Measurements from ENCODE around the gene WDFY4. TPM values are rescaled to one million over a fixed set of nuclear protein-coding genes. Genes with fewer than 3 reads are reported as not detected.

WDFY4 gene
- total RNA-seq, 2 donors from 2014 or later, result 0.70 to 2.0 TPM

DNA sequence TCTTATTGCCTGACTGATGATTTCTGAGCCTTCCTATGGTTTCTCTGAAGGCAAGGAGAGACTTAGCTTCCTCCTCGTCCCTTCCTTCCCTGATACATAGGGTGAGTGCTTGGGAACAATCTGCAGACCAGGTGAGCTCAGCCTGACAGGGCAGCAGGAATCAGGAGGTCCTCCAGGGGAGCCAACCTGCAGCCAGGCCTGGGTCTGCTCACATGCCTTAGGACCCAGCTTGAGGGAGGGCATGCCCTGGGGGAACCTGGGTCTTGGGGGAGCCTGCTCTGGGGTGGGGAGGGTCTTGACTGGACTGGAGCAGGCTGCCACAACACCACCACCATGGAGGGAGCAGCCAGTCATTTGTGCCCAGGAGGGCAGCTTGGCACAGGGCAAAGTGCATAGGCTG is 197.3 kb downstream of the WDFY4 start:
- peak; percentile 47 for DNase-seq (ENCODE audit: low spot score)
- Histone ChIP-seq H3K27ac (no peak overlapping the region), H3K4me3 (no peak overlapping the region), H3K36me3 (no peaks in the 10 kb centered on the region), H3K9me3 (no peaks in the 10 kb centered on the region), H3K4me1 (no peaks in the 10 kb centered on the region), H3K27me3 (no peaks in the 10 kb centered on the region)
- TF ChIP-seq, protein P1, sequence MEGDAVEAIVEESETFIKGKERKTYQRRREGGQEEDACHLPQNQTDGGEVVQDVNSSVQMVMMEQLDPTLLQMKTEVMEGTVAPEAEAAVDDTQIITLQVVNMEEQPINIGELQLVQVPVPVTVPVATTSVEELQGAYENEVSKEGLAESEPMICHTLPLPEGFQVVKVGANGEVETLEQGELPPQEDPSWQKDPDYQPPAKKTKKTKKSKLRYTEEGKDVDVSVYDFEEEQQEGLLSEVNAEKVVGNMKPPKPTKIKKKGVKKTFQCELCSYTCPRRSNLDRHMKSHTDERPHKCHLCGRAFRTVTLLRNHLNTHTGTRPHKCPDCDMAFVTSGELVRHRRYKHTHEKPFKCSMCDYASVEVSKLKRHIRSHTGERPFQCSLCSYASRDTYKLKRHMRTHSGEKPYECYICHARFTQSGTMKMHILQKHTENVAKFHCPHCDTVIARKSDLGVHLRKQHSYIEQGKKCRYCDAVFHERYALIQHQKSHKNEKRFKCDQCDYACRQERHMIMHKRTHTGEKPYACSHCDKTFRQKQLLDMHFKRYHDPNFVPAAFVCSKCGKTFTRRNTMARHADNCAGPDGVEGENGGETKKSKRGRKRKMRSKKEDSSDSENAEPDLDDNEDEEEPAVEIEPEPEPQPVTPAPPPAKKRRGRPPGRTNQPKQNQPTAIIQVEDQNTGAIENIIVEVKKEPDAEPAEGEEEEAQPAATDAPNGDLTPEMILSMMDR (IDR thresholded peaks at IDR 0.05), result no peak

DNA sequence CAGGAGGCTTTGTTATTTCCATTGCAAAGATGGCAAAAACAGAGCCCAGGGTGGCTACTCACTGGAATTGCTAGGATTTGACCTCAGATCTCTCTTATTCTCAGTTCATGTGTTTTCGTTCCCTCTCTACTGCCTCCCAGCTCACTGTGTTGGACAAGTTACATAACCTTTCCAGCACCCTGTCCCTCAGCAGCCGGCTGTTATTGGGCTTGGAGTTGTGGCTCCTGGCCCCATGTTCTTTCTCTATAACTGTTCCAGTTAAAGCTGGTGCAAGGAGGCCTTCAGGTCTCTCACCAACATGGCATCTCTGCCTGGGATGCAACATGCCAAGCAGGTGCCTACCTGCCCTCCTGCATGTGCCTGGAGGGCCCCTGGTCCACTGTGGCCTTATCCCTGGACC is 198.2 kb downstream of the WDFY4 start:
- Histone ChIP-seq H3K4me1 (no peaks in the 10 kb centered on the region), H3K9me3 (no peaks in the 10 kb centered on the region), H3K4me3 (no peak overlapping the region), H3K36me3 (no peaks in the 10 kb centered on the region), H3K27ac (no peak overlapping the region), H3K27me3 (no peaks in the 10 kb centered on the region)
- TF ChIP-seq, protein P1 (IDR thresholded peaks at IDR 0.05), result no peak
- DNase-seq (ENCODE audit: low spot score), result peak; percentile 40

DNA sequence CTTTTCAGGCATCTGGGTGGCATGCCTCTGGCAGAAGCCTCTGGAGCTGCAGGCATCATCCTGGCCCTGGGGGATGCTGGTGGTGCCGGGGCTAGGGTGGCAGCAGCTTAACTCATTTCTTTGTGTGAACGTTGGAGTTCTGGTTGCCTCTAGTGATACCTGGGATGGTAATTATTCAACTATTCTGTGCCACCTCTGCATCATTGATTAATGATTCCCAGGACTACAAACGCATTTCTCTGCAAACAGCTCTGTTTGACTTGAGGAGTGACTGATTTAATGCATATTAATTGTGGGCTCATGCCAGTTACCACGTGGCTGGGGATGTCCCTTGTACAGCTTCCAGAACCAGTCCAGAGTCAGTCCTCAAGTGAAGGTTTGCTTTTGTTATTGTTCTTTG is 199.0 kb downstream of the WDFY4 start:
- Histone ChIP-seq H3K36me3 (no peaks in the 10 kb centered on the region), H3K27me3 (no peaks in the 10 kb centered on the region), H3K4me3 (no peak overlapping the region), H3K9me3 (no peaks in the 10 kb centered on the region), H3K27ac (no peak overlapping the region), H3K4me1 (no peaks in the 10 kb centered on the region)
- DNase-seq (ENCODE audit: low spot score), result no peak
- TF ChIP-seq, protein P1 (IDR thresholded peaks at IDR 0.05), result no peak

DNA sequence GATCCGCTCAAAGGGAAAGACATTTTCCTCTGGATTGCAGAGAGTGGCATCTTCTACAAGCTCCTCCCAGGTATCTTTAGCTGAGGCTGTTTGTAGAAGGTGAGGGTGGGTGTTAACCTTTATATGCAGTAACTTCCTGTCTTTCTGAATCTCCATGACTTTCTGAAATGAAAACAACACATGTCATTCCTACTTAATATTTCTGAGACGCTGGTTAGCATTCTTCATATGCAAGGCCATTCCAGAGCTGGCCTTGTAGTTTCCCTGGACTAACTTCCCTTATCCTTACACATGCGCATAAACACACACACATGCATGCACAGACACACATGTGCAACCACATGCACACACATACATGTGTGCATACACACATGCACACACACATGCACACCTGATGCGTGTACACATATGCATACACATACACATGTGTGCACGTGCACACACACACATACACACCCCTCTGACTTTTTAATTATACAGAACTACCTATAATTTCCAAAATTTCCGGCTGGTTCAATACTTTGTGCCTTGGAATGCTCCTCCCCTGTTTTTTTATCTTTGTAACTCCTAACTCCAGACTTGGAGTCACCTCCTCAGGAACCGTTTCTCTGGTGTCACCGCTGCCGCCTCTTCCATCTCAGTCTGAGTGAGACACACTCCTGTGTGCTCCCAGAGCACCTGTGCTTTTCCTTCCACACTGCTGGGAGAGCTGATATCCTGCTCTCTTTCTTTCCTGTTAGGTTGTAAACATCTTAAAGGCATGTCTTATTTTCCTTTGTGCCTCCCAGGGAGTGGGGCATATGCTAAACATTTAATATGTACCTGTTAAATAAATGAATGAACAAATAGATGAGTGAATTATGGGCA is 199.7 kb downstream of the WDFY4 start:
- Histone ChIP-seq H3K9me3 (no peaks in the 10 kb centered on the region), H3K36me3 (no peaks in the 10 kb centered on the region), H3K4me1 (no peaks in the 10 kb centered on the region), H3K27me3 (no peaks in the 10 kb centered on the region), H3K4me3 (no peak overlapping the region), H3K27ac (no peak overlapping the region)
- TF ChIP-seq, protein P1 (IDR thresholded peaks at IDR 0.05), result no peak
- peak; percentile 30 for DNase-seq (ENCODE audit: low spot score)

DNA sequence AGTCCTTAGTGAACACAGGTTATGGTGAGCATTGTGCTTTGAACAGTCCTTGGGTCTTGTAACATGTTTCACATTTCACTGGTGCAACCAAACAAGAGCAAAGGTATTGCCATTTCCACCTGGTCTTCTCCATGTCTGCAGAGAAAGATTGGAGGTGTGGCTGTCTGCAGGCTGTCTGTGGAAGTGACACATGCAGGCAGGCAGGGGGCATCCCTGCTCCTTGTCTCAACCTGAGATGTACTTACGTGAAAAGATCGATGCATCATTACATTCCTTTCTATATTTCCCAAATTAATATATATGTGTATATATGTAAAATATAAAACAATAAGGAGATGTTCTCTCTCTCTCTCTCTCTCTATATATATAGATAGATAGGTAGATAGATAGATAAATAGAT is 200.7 kb downstream of the WDFY4 start:
- DNase-seq (ENCODE audit: low spot score), result peak; percentile 46
- H3K4me1 ChIP-seq, result no peaks in the 10 kb centered on the region
- no peaks in the 10 kb centered on the region for H3K27me3 ChIP-seq

More for the DNA sequence above, 200.7 kb downstream of the WDFY4 start:
- Histone ChIP-seq H3K9me3 (no peaks in the 10 kb centered on the region), H3K27ac (no peak overlapping the region), H3K4me3 (no peak overlapping the region), H3K36me3 (no peaks in the 10 kb centered on the region)
- TF ChIP-seq, protein P1 (IDR thresholded peaks at IDR 0.05), result peak in 1 of 2 donors; percentile 42
